SHP77 treated with DMSO at 0.1 percent for 48 hours (cell line): ENCODE results near the gene ZNF229.
"Not testable (repeated sequence)": the region's sequence is repeated elsewhere in the genome, so short reads cannot be mapped to it uniquely, and the experiment has no call there.

Experiments
- DNase-seq: peaks from one replicate; lab custom pipeline; 2025; lab: John Stamatoyannopoulos, UW

Gene ZNF229

GRCh38 chr19:44447916-44448674, at the start of gene ZNF229:
Gene ZNF229, minus strand, starts transcription at chr19:44448472. Its CDS starts 5,625 bp downstream, at chr19:44442847.
- DNase-seq, result no peak

GRCh38 chr19:44496711-44497110, 48.4 kb upstream of the ZNF229 start:
- DNase-seq, result no peak

- no peak for DNase-seq
Observed at GRCh38 chr19:44476559-44477408, 28.5 kb upstream of the ZNF229 start.

- not testable (repeated sequence) for DNase-seq
Observed at GRCh38 chr19:44468730-44469129, 20.5 kb upstream of the ZNF229 start.

- DNase-seq, result not testable (repeated sequence)
Observed at GRCh38 chr19:44462600-44463286, 14.5 kb upstream of the ZNF229 start.

GRCh38 chr19:44456016-44456415, 7.7 kb upstream of the ZNF229 start:
- not testable (repeated sequence) for DNase-seq

- no peak for DNase-seq
Observed at GRCh38 chr19:44455100-44455499, 6.8 kb upstream of the ZNF229 start.

- DNase-seq, result no peak
Observed at GRCh38 chr19:44452367-44452766, 4.1 kb upstream of the ZNF229 start.

GRCh38 chr19:44451687-44452086, 3.4 kb upstream of the ZNF229 start:
- no peak for DNase-seq

GRCh38 chr19:44438441-44438840, 9.8 kb downstream of the ZNF229 start:
- DNase-seq, result no peak

- no peak for DNase-seq
Observed at GRCh38 chr19:44435441-44435840, 12.8 kb downstream of the ZNF229 start.

GRCh38 chr19:44430956-44431355, 17.3 kb downstream of the ZNF229 start:
- DNase-seq, result no peak

- DNase-seq, result not testable (repeated sequence)
Observed at GRCh38 chr19:44415553-44415952, 32.7 kb downstream of the ZNF229 start.

GRCh38 chr19:44401139-44402115, 46.8 kb downstream of the ZNF229 start, which contains the start of gene ZNF285:
Gene ZNF285, minus strand, starts transcription at chr19:44401608. Its CDS starts 4,395 bp downstream, at chr19:44397213.
- no peak for DNase-seq

GRCh38 chr19:44389268-44389667, 59.0 kb downstream of the ZNF229 start:
- DNase-seq, result not testable (repeated sequence)
